HG03159 (cell line): ENCODE data around the gene B3GNT4.
"Not testable (repeated sequence)": the region's sequence is repeated elsewhere in the genome, so short reads cannot be mapped to it uniquely, and the experiment has no call there.

Source experiments
- ATAC-seq: cut with Tn5 transposase; IDR thresholded peaks from one replicate; pipeline ENCODE4 v1.9.1; 2021; ENCODE audit warnings: mild to moderate bottlenecking, moderate library complexity; ENCODE audit not compliant: unreplicated experiment

Gene B3GNT4

GRCh38 chr12:122187466-122187865, 16.0 kb upstream of the B3GNT4 start:
- ATAC-seq = no peak

GRCh38 chr12:122189626-122190475, 13.7 kb upstream of the B3GNT4 start:
- ATAC-seq = no peak

- ATAC-seq = no peak
These were observed 12.5 kb upstream of the B3GNT4 start for GRCh38 chr12:122190842-122191668.

- no peak for ATAC-seq
These were observed 11.1 kb upstream of the B3GNT4 start for GRCh38 chr12:122192441-122192840.

GRCh38 chr12:122194804-122195203, 8.7 kb upstream of the B3GNT4 start:
- ATAC-seq = no peak

GRCh38 chr12:122195405-122195804, 8.1 kb upstream of the B3GNT4 start:
- ATAC-seq = no peak

- no peak for ATAC-seq
These were observed 5.9 kb upstream of the B3GNT4 start for GRCh38 chr12:122197612-122197966.

- ATAC-seq = no peak
These were observed 3.8 kb upstream of the B3GNT4 start for GRCh38 chr12:122199484-122200355.

- ATAC-seq = no peak
These were observed 2.9 kb upstream of the B3GNT4 start for GRCh38 chr12:122200541-122201175.

- ATAC-seq = no peak
These were observed 2.1 kb upstream of the B3GNT4 start for GRCh38 chr12:122201381-122201780.

GRCh38 chr12:122202017-122202416, 1.5 kb upstream of the B3GNT4 start:
- no peak for ATAC-seq

- ATAC-seq = not testable (repeated sequence)
These were observed 698 bp upstream of the B3GNT4 start for GRCh38 chr12:122202811-122203210.

GRCh38 chr12:122204167-122205052, 901 bp downstream of the B3GNT4 start:
- no peak for ATAC-seq

- no peak for ATAC-seq
These were observed 1.8 kb downstream of the B3GNT4 start for GRCh38 chr12:122205053-122205925.

- no peak for ATAC-seq
These were observed 2.8 kb downstream of the B3GNT4 start for GRCh38 chr12:122206111-122206881.

- no peak for ATAC-seq
These were observed 3.5 kb downstream of the B3GNT4 start for GRCh38 chr12:122206976-122207375.

GRCh38 chr12:122207391-122207790, 3.9 kb downstream of the B3GNT4 start:
- ATAC-seq = no peak
